Effector memory CD4-positive, alpha-beta T cell (primary cell): Measurements from ENCODE around the gene ATP5F1E.
A peak's percentile ranks its signal among the peaks of the same experiment; 100 is the strongest.
"Not testable (repeated sequence)": the region's sequence is repeated elsewhere in the genome, so short reads cannot be mapped to it uniquely, and the experiment has no call there.

Experiments
- DNase-seq, 3 donors: peaks; one replicate each; pipeline ENCODE4 v3.0.0-alpha.2; 2020
- H3K27ac ChIP-seq: 2 replicates; pipeline ENCODE4 v1.7.0; 2013; ENCODE audit warnings: mild to moderate bottlenecking, low read length, moderate library complexity; ENCODE audit not compliant: insufficient read depth, poor library complexity, severe bottlenecking
- H3K27me3 ChIP-seq: replicated peaks from 2 replicates; pipeline ENCODE4 v1.7.0; 2013; ENCODE audit warnings: mild to moderate bottlenecking, low read length; ENCODE audit not compliant: insufficient read depth, control insufficient read depth, poor library complexity, severe bottlenecking
- H3K36me3 ChIP-seq: 2 replicates; pipeline ENCODE4 v1.7.0; 2013; ENCODE audit warnings: mild to moderate bottlenecking, low read length, moderate library complexity; ENCODE audit not compliant: control insufficient read depth, insufficient read depth
- H3K4me1 ChIP-seq: 2 replicates; pipeline ENCODE4 v1.7.0; 2013; ENCODE audit warnings: low read length, mild to moderate bottlenecking; ENCODE audit not compliant: control insufficient read depth, insufficient read depth, poor library complexity, severe bottlenecking
- H3K4me3 ChIP-seq: 2 replicates; pipeline ENCODE4 v1.7.0; 2013; ENCODE audit warnings: low read length, low read depth, mild to moderate bottlenecking; ENCODE audit not compliant: insufficient read depth, poor library complexity, severe bottlenecking
- H3K9me3 ChIP-seq: 2 replicates; pipeline ENCODE4 v1.7.0; 2013; ENCODE audit warnings: mild to moderate bottlenecking, low read length, moderate library complexity; ENCODE audit not compliant: control insufficient read depth

The ATP5F1E gene

DNA sequence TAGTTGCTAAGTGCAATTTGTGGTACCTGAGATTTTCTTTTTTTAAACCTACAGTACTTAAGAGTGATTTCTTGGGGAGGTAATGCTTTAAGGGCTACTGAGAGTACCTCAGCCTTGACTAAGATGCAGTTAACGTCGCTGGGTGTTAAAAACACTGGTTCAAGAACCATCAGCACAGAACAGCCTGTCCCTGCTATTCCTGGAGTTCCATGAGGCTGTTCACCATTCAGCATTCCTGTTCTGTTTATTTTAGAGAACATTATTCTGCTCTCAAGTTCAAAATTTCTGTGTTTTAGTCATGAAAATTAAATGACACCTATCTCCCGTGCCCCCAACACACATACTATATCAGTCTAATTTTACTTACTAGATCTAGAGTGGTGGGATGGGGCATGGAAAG, 12.2 kb upstream of the ATP5F1E start:
- Histone ChIP-seq H3K9me3 (no peaks in the 10 kb centered on the region), H3K4me3 (no peak overlapping the region), H3K27ac (no peak overlapping the region), H3K27me3 (no peaks in the 10 kb centered on the region), H3K36me3 (no peaks in the 10 kb centered on the region), H3K4me1 (peaks cover 24% of the 10 kb centered on the region)
- no peak for DNase-seq

DNA sequence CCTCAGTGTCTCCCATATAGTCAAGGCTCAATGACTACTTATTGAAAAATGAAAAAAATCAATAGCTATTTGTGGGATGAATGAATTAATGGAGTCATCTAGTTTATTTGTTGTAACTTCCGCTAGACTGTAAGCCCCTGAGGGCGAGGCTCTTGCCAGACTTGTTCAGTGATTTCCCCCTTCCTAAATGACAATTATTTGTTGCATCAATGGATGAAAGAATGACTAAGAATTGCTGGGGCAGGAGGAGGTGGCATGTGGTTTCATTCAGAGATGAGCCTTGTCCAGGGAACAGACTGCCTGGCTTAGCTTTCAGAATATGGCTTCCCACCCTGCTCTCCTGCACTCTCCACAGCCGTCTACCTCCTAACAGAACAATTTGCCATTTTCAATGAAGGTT, 11.6 kb upstream of the ATP5F1E start:
- DNase-seq, result no peak
- Histone ChIP-seq H3K4me3 (no peak overlapping the region), H3K4me1 (peaks cover 24% of the 10 kb centered on the region), H3K36me3 (no peaks in the 10 kb centered on the region), H3K27me3 (no peaks in the 10 kb centered on the region), H3K9me3 (no peaks in the 10 kb centered on the region), H3K27ac (peak overlapping the region; percentile 0)

GRCh38 chr20:59042796-59043631, 10.9 kb upstream of the ATP5F1E start:
- Histone ChIP-seq H3K9me3 (no peaks in the 10 kb centered on the region), H3K4me1 (peaks cover 24% of the 10 kb centered on the region), H3K4me3 (peak overlapping the region; percentile 64), H3K36me3 (peaks cover 3% of the 10 kb centered on the region), H3K27ac (peak overlapping the region; percentile 87), H3K27me3 (no peaks in the 10 kb centered on the region)
- DNase-seq, result peak; percentile 89 to 93 (median 90)

DNA sequence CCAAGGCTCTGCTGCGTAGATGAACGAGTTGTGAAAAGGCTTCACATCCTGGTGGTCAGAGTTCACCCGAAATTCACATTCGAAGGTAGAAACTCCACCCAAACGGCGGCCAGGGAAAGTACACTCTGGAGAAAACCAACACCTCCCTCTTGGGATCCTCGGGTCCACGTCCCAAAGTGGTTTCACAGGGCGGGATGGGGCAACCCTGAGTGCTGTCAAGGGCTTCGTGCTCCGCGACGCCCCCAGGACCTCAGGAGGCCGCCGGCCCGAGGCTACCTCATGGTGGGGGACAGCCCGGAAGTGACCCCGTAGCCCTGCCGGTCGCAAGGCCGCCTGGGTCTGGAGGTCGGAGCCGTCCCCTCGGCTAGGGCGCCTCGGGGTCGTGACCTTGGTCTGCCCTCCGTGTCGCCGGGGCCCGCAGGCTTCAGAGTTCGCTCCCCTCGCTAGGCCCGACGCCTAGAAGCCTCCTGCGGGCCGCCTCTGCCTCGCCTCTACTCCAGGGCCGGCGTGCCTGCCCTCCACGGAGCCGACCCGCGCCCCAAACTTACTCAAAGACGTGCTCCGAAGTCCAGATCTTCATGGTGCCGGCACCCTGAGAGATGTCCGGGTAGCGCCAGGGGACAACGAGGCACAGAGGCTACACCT, 10.1 kb upstream of the ATP5F1E start, which contains the start of gene PRELID3B:
Gene PRELID3B, minus strand, starts transcription at position 636 of the 645 bp plus-strand sequence. Its CDS starts 56 bp downstream, at position 580.
- H3K4me3 ChIP-seq, result peak within 1 kb of the TSS; percentile 64
- H3K27me3 ChIP-seq, result no peaks in the 10 kb centered on the region
- DNase-seq, result no peak
- H3K9me3 ChIP-seq, result no peaks in the 10 kb centered on the region
- H3K4me1 ChIP-seq, result peaks cover 24% of the 10 kb centered on the region
- peaks cover 10% of the 10 kb centered on the region for H3K36me3 ChIP-seq
- H3K27ac ChIP-seq, result peak within 1 kb of the TSS; percentile 87

- not testable (repeated sequence) for DNase-seq
- peak overlapping the region; percentile 87 for H3K27ac ChIP-seq
These were observed 9.4 kb upstream of the ATP5F1E start for GRCh38 chr20:59041487-59041886.

GRCh38 chr20:59040667-59041066, 8.5 kb upstream of the ATP5F1E start:
- DNase-seq, result no peak
- H3K4me1 ChIP-seq, result peaks cover 24% of the 10 kb centered on the region
- no peak overlapping the region for H3K4me3 ChIP-seq
- H3K9me3 ChIP-seq, result no peaks in the 10 kb centered on the region
- H3K27me3 ChIP-seq, result no peaks in the 10 kb centered on the region
- H3K36me3 ChIP-seq, result peaks cover 26% of the 10 kb centered on the region
- H3K27ac ChIP-seq, result no peak overlapping the region

More at GRCh38 chr20:59041487-59041886, 9.4 kb upstream of the ATP5F1E start:
- not testable (repeated sequence) for H3K27me3 ChIP-seq, H3K9me3 ChIP-seq
- Histone ChIP-seq H3K4me3 (peak overlapping the region; percentile 64), H3K4me1 (peaks cover 24% of the 10 kb centered on the region), H3K36me3 (peaks cover 18% of the 10 kb centered on the region)

GRCh38 chr20:59039233-59039632, 7.1 kb upstream of the ATP5F1E start:
- no peak for DNase-seq
- Histone ChIP-seq H3K36me3 (peaks cover 34% of the 10 kb centered on the region), H3K4me1 (peaks cover 24% of the 10 kb centered on the region), H3K27ac (no peak overlapping the region), H3K27me3 (no peaks in the 10 kb centered on the region), H3K9me3 (no peaks in the 10 kb centered on the region), H3K4me3 (no peak overlapping the region)

- DNase-seq, result no peak
- H3K4me3 ChIP-seq, result no peak overlapping the region
- no peaks in the 10 kb centered on the region for H3K9me3 ChIP-seq
- peaks cover 20% of the 10 kb centered on the region for H3K4me1 ChIP-seq
- no peaks in the 10 kb centered on the region for H3K27me3 ChIP-seq
- H3K36me3 ChIP-seq, result peaks cover 34% of the 10 kb centered on the region
- H3K27ac ChIP-seq, result no peak overlapping the region
These were observed 5.3 kb upstream of the ATP5F1E start for GRCh38 chr20:59037386-59037785.

GRCh38 chr20:59035381-59035780, 3.2 kb upstream of the ATP5F1E start:
- peaks cover 12% of the 10 kb centered on the region for H3K4me1 ChIP-seq
- DNase-seq, result no peak
- peaks cover 34% of the 10 kb centered on the region for H3K36me3 ChIP-seq
- no peaks in the 10 kb centered on the region for H3K9me3 ChIP-seq
- no peaks in the 10 kb centered on the region for H3K27me3 ChIP-seq
- H3K27ac ChIP-seq, result no peak overlapping the region
- H3K4me3 ChIP-seq, result no peak overlapping the region

DNA sequence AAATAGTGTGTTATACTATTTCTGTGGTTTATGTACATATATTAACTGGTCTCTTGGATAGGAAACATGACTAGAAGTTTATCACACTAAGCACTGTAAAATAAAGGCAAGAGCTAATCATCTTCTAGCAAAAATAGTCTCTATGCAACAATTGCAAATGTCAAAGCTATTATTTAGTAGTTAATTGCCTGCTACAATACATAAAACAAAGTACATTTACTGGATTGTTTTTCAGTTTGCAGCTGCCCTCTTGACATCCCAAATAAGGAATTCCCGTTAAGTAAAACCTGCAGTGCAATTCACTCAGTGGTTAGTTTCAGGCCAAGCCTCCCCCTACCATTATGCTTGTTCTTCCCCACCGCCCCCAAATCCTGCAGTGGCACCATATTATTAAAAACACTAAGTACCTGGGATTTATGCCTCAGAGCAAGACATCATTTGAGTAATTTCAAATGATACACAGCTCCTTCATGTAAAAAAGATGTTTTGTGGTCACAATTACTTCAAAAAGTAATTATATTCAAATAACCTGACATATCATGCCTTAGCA, 1.6 kb upstream of the ATP5F1E start:
- Histone ChIP-seq H3K36me3 (peaks cover 42% of the 10 kb centered on the region), H3K4me3 (no peak overlapping the region), H3K9me3 (no peaks in the 10 kb centered on the region), H3K27ac (no peak overlapping the region), H3K27me3 (no peaks in the 10 kb centered on the region), H3K4me1 (peaks cover 22% of the 10 kb centered on the region)
- no peak for DNase-seq
